LNCAP (cell line): Measurements from ENCODE around the gene RBL1.
A peak's percentile ranks its signal among the peaks of the same experiment; 100 is the strongest.

ENCODE experiments used
- CTCF ChIP-seq: fragments of 450-650 bp; IDR thresholded peaks from 2 replicates; pipeline ENCODE4 v1.5.1; 2017; ENCODE audit warnings: mild to moderate bottlenecking

Gene RBL1

GRCh38 chr20:37096415-37097041 is 731 bp upstream of the RBL1 start:
- no peak for TF ChIP-seq CTCF

- no peak for TF ChIP-seq CTCF
Measured at GRCh38 chr20:37095108-37095598, 644 bp downstream of the RBL1 start.

GRCh38 chr20:37090407-37090806 is 5.4 kb downstream of the RBL1 start:
- TF ChIP-seq CTCF = no peak

- TF ChIP-seq CTCF = peak; percentile 35; the same call in 1 of the 2 replicates
Measured at GRCh38 chr20:37081717-37082289, 14.0 kb downstream of the RBL1 start.

GRCh38 chr20:37077009-37077408 is 18.8 kb downstream of the RBL1 start:
- no peak for TF ChIP-seq CTCF

GRCh38 chr20:37075932-37076685 is 19.7 kb downstream of the RBL1 start:
- no peak for TF ChIP-seq CTCF

- TF ChIP-seq CTCF = no peak
Measured at GRCh38 chr20:37072293-37073196, 23.3 kb downstream of the RBL1 start.
